GM13976 (cell line): ENCODE results near the gene EDEM3.

Experiments used
- DNase-seq: peaks from one replicate; pipeline ENCODE4 v3.0.0; 2012; ENCODE audit warnings: low spot score
- in situ Hi-C: fragments of 300-500 bp; cut with MboI; formaldehyde crosslinking; loops from one replicate; pipeline ENCODE4 v1.12.0; 2022; ENCODE audit warnings: low sequenced_read_pairs, mixed read lengths, inconsistent platforms; ENCODE audit not compliant: unreplicated experiment
- TF ChIP-seq, protein P1 (sequence below): IDR thresholded peaks from 2 replicates; pipeline ENCODE4 v1.5.1; 2012; ENCODE audit warnings: borderline replicate concordance, mild to moderate bottlenecking; ENCODE audit not compliant: insufficient read depth; ENCODE audit errors: extremely low read depth, missing control alignments, control extremely low read depth

The EDEM3 gene

GRCh38 chr1:184643661-184644060 lies 111.0 kb downstream of the EDEM3 start:
- in situ Hi-C loops = no loop called here
- TF ChIP-seq, protein P1, sequence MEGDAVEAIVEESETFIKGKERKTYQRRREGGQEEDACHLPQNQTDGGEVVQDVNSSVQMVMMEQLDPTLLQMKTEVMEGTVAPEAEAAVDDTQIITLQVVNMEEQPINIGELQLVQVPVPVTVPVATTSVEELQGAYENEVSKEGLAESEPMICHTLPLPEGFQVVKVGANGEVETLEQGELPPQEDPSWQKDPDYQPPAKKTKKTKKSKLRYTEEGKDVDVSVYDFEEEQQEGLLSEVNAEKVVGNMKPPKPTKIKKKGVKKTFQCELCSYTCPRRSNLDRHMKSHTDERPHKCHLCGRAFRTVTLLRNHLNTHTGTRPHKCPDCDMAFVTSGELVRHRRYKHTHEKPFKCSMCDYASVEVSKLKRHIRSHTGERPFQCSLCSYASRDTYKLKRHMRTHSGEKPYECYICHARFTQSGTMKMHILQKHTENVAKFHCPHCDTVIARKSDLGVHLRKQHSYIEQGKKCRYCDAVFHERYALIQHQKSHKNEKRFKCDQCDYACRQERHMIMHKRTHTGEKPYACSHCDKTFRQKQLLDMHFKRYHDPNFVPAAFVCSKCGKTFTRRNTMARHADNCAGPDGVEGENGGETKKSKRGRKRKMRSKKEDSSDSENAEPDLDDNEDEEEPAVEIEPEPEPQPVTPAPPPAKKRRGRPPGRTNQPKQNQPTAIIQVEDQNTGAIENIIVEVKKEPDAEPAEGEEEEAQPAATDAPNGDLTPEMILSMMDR = no peak
- DNase-seq = no peak

- TF ChIP-seq, protein P1 = no peak
- DNase-seq = no peak
- in situ Hi-C loops = no loop called here
Observed at GRCh38 chr1:184641894-184642293, 112.8 kb downstream of the EDEM3 start.

GRCh38 chr1:184640505-184640904 lies 114.2 kb downstream of the EDEM3 start:
- TF ChIP-seq, protein P1 = no peak
- in situ Hi-C loops = no loop called here

More at GRCh38 chr1:184640505-184640904, 114.2 kb downstream of the EDEM3 start:
- no peak for DNase-seq
